Measurements from ENCODE around the gene ECE1. TPM values are rescaled to one million over a fixed set of nuclear protein-coding genes. Genes with fewer than 3 reads are reported as not detected.

ECE1 gene
- total RNA-seq, 4 donors from 2014 or later: 55.9 to 149 (median 112) TPM

DNA sequence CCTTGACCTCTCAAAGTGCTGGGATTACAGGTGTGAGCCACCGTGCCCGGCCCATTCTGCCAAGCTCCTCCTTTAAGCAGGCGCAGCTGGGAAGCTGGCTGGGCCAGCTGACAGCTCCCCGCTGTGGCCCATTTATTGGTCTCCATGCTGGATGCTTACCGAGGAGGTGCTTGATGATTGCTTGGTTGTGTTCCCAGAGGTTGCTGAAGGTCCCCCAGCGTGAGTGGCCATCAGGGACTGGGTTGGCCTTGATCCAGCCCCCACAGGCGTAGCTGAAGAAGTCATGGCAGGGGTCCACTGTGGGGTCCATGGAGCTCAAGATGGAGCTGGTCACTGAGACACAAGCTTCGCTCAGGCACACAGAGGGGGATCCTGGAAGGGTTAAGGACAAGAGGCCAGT, 17.7 kb downstream of the ECE1 start:
- Histone ChIP-seq H3K4me1 (peaks cover 0 to 6% (median 2%) of the 10 kb centered on the region in 4 donors), H3K27ac (no peak overlapping the region), H3K27me3 (no peaks in the 10 kb centered on the region), H3K4me3 (no peak overlapping the region), H3K9me3 (no peaks in the 10 kb centered on the region), H3K36me3 (peaks cover 0 to 3% (median 0%) of the 10 kb centered on the region in 4 donors)
- intact Hi-C loops (cut with DNase I; ENCODE audit: low total_unique reads): no loop called here
- 96% methylated on average over 8 of the region's 8 CpGs; no CpG with 5 or more reads in 1 of the 2 donors for WGBS, 2 donors (ENCODE audit: low coverage in 1 of 2)
- TF ChIP-seq EP300 (IDR thresholded peaks at IDR 0.05; ENCODE audit: low read depth): no peak
- TF ChIP-seq POLR2AphosphoS5 (IDR thresholded peaks at IDR 0.05): no peak
- TF ChIP-seq POLR2A (IDR thresholded peaks at IDR 0.05): no peak
- TF ChIP-seq, protein P1, sequence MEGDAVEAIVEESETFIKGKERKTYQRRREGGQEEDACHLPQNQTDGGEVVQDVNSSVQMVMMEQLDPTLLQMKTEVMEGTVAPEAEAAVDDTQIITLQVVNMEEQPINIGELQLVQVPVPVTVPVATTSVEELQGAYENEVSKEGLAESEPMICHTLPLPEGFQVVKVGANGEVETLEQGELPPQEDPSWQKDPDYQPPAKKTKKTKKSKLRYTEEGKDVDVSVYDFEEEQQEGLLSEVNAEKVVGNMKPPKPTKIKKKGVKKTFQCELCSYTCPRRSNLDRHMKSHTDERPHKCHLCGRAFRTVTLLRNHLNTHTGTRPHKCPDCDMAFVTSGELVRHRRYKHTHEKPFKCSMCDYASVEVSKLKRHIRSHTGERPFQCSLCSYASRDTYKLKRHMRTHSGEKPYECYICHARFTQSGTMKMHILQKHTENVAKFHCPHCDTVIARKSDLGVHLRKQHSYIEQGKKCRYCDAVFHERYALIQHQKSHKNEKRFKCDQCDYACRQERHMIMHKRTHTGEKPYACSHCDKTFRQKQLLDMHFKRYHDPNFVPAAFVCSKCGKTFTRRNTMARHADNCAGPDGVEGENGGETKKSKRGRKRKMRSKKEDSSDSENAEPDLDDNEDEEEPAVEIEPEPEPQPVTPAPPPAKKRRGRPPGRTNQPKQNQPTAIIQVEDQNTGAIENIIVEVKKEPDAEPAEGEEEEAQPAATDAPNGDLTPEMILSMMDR (IDR thresholded peaks at IDR 0.05): no peak
- no peak for DNase-seq
- in situ Hi-C loops (cut with MboI; ENCODE audit: low pct_ligation_motif_present in 1 of 4, low pct_unique_long_range_greater_than_20kb in 1 of 4, low sequenced_read_pairs in 3 of 4): no loop called here

DNA sequence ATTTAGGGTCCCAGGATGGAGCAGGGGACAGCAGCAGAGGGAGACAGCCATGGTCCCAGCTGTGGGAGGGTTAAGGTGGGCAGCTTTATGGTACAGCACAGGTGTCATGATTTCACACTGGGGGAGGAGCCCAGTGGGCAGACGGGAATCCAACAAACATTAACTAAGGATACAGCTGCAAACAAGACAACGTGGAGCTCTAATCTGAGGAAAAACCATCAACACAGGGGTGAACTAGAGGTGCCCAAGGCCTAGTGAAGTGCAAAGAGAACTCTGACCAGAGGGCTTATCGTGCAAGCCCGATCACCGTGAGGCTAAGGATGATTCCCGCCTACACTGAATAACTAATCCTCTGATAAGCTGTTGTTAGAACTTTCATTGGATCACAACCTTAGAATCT, 18.7 kb downstream of the ECE1 start:
- TF ChIP-seq EP300 (IDR thresholded peaks at IDR 0.05; ENCODE audit: low read depth): no peak
- no peak for TF ChIP-seq POLR2A (IDR thresholded peaks at IDR 0.05)
- no peak for TF ChIP-seq POLR2AphosphoS5 (IDR thresholded peaks at IDR 0.05)
- TF ChIP-seq, protein P1 (IDR thresholded peaks at IDR 0.05): no peak
- Histone ChIP-seq H3K27me3 (no peaks in the 10 kb centered on the region), H3K4me3 (no peak overlapping the region), H3K4me1 (peaks cover 0 to 3% (median 0%) of the 10 kb centered on the region in 4 donors), H3K36me3 (peaks cover 0 to 3% (median 0%) of the 10 kb centered on the region in 4 donors), H3K27ac (no peak overlapping the region), H3K9me3 (no peaks in the 10 kb centered on the region)
- intact Hi-C loops (cut with DNase I; ENCODE audit: low total_unique reads): no loop called here
- WGBS, 2 donors (ENCODE audit: low coverage in 1 of 2): 45 to 81% methylated on average over 4 to 6 of the region's 6 CpGs
- in situ Hi-C loops (cut with MboI; ENCODE audit: low pct_ligation_motif_present in 1 of 4, low pct_unique_long_range_greater_than_20kb in 1 of 4, low sequenced_read_pairs in 3 of 4): no loop called here
- no peak for DNase-seq

- intact Hi-C loops (cut with DNase I; ENCODE audit: low total_unique reads): no loop called here
These were observed 20.1 kb downstream of the ECE1 start for GRCh38 chr1:21270086-21270689.

GRCh38 chr1:21269461-21270085, 20.7 kb downstream of the ECE1 start:
- WGBS, 2 donors (ENCODE audit: low coverage in 1 of 2): 78% methylated on average over 7 of the region's 7 CpGs; no CpG with 5 or more reads in 1 of the 2 donors
- intact Hi-C loops (cut with DNase I; ENCODE audit: low total_unique reads) (loop anchor here (2.0 kb wide), 1 partner anchor 65 kb away; no protein-coding TSS in a partner anchor), in situ Hi-C loops (cut with MboI; ENCODE audit: low pct_ligation_motif_present in 1 of 4, low pct_unique_long_range_greater_than_20kb in 1 of 4, low sequenced_read_pairs in 3 of 4) (no loop called here)
- Histone ChIP-seq H3K9me3 (no peaks in the 10 kb centered on the region), H3K27me3 (no peaks in the 10 kb centered on the region), H3K36me3 (peaks cover 0 to 3% (median 0%) of the 10 kb centered on the region in 4 donors), H3K27ac (no peak overlapping the region), H3K4me3 (no peak overlapping the region), H3K4me1 (peaks cover 0 to 3% (median 0%) of the 10 kb centered on the region in 4 donors)
- DNase-seq: no peak
- TF ChIP-seq EP300 (IDR thresholded peaks at IDR 0.05; ENCODE audit: low read depth): no peak
- TF ChIP-seq, protein P1 (IDR thresholded peaks at IDR 0.05): no peak

More at GRCh38 chr1:21270086-21270689, 20.1 kb downstream of the ECE1 start:
- DNase-seq: peak; percentile 82
- 53% methylated on average over 9 of the region's 9 CpGs; no CpG with 5 or more reads in 1 of the 2 donors for WGBS, 2 donors (ENCODE audit: low coverage in 1 of 2)
- peaks cover 0 to 3% (median 0%) of the 10 kb centered on the region in 4 donors for H3K36me3 ChIP-seq
- H3K27me3 ChIP-seq: no peaks in the 10 kb centered on the region
- H3K4me1 ChIP-seq: peaks cover 0 to 3% (median 0%) of the 10 kb centered on the region in 4 donors
- H3K4me3 ChIP-seq: no peak overlapping the region
- in situ Hi-C loops (cut with MboI; ENCODE audit: low pct_ligation_motif_present in 1 of 4, low pct_unique_long_range_greater_than_20kb in 1 of 4, low sequenced_read_pairs in 3 of 4): no loop called here
- TF ChIP-seq POLR2A (IDR thresholded peaks at IDR 0.05) (no peak), POLR2AphosphoS5 (IDR thresholded peaks at IDR 0.05) (no peak)
- TF ChIP-seq, protein P1 (IDR thresholded peaks at IDR 0.05): peak; percentile 75 to 87 (median 84)
- H3K27ac ChIP-seq: no peak overlapping the region
- no peaks in the 10 kb centered on the region for H3K9me3 ChIP-seq

All from transverse colon (tissue), 4 donors.